Stimulated activated CD8-positive, alpha-beta memory T cell treated with anti-CD3 and anti-CD28 coated beads, Interleukin-12 subunit alpha, Interleukin-12 subunit beta, amount 100 ng/mL, for 1 hour (primary cell): ENCODE results near the gene MCF2L2.
A peak's percentile ranks its signal among the peaks of the same experiment; 100 is the strongest.
"Not testable (repeated sequence)": the region's sequence is repeated elsewhere in the genome, so short reads cannot be mapped to it uniquely, and the experiment has no call there.

Experiments used
- DNase-seq: peaks from one replicate; pipeline ENCODE4 v3.0.0-alpha.2; 2020; ENCODE audit warnings: low read depth

MCF2L2 gene

GRCh38 chr3:183428447-183429211 lies at the start of gene MCF2L2:
Gene MCF2L2, minus strand, starts transcription at chr3:183428619. Its CDS starts 642 bp downstream, at chr3:183427977.
- DNase-seq, result peak; percentile 44

DNA sequence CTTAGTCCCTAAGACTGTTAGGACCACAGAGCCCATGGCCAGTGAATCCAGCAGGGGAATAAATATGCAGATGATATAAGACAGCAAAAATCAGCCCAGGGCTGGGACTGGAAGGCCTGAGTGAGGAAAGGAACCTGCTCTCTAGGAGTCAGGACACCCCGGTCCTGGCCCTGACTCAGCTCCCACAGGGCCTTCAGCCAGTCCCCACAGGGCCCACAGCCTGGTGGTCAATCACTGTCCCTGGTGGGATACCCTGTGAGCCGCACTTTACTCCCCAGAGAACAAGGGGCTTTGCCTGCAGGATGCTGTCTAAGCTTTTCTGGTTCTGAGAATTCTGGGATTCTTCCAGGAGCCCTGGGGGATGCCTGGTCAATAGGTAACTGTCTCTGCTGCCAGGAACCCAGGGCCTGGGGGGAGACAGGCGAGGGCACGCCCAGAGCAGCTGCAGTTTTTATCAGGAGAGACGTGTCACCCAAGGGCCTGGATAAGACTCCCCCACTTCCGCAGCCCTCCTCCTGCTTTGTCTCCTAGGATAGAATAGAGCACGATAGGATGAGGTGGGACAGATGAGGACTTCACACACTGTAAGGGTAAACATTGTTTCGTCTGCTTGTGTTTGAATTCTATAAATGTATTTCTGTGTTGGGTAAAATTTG lies 49.5 kb upstream of the MCF2L2 start:
- DNase-seq, result no peak

- DNase-seq, result not testable (repeated sequence)
Measured at GRCh38 chr3:183475764-183476162, 47.3 kb upstream of the MCF2L2 start.

DNA sequence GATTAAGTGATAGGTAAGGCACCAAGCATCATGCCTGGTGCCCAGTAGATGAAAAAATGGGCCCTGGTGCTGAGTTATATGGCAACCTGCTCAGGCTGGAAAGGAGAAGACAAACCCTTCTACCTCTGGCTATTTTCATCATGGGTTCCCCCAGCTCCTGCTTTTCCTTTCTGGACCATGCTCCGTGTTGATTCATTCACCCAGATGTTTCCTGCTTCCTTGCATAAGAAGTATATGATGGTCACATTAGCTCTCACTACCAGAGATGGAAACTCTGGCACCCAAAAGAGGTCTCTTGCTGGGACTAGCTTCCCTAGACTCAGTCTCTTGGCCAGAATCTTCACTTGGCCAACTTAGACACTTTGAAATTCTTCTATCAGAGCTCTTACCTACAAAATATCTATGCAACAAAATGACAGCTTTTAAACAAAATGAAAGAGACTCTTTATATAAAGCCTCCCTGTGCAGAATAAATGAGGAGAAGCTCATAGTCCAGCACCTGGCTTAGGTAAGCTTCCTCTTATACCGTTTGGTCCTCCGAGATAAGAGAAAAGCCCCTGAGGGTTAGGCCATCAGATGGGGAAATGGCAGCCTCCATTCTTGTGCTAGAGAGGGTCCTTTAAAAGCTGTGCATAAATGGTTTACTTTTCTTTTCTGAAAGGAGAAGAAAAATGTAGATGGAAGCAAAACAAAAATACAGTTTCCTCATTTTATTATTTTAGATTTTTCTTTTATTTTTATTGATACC lies 46.8 kb upstream of the MCF2L2 start:
- DNase-seq, result no peak

- DNase-seq, result no peak
Measured at GRCh38 chr3:183473969-183474368, 45.5 kb upstream of the MCF2L2 start.

- DNase-seq, result no peak
Measured at GRCh38 chr3:183472155-183472554, 43.7 kb upstream of the MCF2L2 start.

- DNase-seq, result no peak
Measured at GRCh38 chr3:183468424-183468823, 40.0 kb upstream of the MCF2L2 start.

GRCh38 chr3:183466575-183466974 lies 38.2 kb upstream of the MCF2L2 start:
- no peak for DNase-seq

DNA sequence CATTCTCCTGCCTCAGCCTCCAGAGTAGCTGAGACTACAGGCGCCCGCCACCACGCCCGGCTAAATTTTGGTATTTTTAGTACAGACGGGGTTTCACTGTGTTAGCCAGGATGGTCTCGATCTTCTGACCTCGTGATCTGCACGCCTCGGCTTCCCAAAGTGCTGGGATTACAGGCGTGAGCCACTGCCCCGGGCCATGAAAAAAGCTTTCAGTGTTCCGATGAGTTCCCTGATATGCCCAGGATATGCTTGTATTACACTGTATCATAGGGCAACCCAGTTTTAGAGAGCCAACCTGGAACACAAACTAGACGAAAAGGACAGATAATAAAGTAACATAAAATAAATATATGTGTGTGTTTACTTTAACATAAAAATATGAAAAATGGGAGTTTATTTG lies 37.3 kb upstream of the MCF2L2 start:
- DNase-seq, result not testable (repeated sequence)

DNA sequence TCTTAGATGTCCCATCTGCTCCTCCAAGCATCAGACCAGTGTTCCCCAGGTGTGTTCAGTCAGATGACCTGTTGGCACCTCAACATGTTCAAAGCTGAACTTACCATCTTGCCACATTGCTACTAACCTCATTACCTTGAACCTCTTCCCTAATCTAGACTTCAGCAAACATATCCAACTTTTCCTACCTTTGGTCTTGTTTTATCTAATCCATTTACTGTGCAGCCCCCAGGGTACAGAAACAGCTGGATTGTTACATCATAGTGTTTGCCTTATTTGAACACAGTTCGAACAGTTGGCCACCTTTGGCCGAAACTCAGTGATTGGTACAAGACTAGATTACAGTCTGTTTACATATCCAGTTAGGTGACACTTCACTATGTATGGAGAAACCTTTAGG lies 36.1 kb upstream of the MCF2L2 start:
- no peak for DNase-seq

DNA sequence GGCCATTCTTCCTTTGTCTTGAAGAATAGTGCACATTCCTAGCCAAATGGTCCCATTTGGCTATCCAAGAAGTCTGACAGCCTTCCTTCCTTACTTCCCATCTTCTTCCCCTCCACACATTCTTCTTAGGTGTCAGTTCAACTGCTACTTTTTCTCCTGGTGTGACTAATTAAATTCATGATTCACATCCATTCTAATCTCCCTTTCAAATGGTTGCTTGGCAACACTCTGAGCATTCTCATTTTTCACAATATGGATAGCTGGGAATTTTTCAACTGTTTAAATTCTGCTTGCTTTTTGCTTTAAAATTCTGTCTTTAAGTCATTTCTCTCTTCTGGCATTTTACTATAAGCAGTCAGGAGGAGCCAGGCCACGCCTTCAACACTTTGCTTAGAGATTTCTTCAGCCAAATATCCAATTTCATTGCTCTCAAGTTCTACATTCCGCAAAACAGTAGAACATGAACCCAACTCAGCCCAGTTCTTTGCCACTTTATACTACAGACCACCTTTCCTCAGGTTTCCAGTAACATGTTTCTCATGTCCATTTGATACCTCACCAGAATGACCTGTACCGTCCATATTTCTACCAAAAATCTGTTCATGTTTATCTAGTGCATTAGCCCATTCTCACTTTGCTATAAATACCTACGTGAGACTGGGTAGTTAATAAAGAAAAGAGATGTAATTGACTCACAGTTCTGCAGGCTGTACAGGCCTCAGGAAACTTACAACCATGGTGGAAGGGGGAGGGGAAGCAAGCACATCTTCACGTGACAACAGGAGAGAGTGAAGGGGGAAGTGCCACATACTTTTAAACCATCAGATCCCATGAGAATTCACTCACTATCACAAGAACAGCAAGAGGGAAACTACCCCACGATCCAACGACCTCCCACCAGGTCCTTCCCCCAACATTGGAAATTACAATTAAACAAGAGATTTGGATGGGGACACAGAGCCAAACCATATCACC lies 31.9 kb upstream of the MCF2L2 start:
- DNase-seq, result no peak

DNA sequence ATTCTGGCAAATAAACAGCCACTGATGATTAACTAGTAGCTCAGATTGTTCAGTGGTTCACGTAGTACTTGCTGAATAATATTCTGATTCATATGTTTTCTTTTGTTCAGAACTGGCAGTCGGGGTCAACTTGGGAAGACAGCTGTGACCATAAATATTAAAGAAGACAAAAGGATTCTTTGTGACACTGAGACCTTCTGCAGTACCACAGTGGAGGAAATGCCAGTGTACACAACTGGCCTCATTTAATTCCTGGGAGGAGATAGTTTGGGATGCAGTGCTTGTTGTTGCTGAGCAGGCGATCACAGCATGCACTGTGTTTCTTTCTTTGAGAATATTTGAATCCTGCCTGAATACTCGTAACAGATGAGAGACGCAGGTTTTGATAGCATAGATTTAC lies 26.7 kb upstream of the MCF2L2 start:
- no peak for DNase-seq

- no peak for DNase-seq
Measured at GRCh38 chr3:183454064-183454463, 25.6 kb upstream of the MCF2L2 start.

- no peak for DNase-seq
Measured at GRCh38 chr3:183449791-183450190, 21.4 kb upstream of the MCF2L2 start.

GRCh38 chr3:183449391-183449790 lies 21.0 kb upstream of the MCF2L2 start:
- no peak for DNase-seq

DNA sequence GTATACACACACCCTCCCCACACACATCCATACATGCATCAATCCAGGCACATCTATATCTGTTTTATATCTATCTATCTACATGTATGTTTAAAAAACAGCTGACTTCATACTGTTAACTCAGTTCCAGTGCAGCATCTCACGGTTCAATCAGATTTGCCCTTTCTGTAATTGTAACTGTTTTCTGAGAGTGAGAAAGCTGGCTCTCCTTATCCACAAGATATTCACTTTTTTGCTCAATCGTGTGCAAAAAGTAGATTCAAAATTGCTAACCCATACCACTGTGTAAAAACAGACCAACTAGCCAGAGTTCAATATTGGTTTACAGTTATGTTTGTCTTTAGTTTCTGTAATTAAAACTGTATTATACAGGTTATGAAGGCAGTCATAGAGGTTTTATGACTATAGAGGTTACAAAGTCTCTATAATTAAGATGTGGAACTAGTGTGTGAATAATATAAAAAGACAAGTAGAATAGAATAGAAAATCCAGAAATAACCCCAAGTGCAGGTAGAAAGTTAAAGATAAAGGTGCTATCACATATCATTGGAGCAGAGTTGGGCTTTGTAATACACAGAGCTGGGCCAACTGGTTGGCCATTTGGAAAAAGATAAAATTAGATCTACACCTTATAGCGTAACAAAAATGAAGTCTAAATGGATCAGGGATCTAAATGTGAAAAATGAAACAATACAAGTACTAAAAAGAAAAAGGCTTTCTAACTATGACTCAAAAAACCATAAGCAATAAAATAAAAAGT lies 20.1 kb upstream of the MCF2L2 start:
- DNase-seq, result no peak

- DNase-seq, result peak; percentile 39
Measured at GRCh38 chr3:183447206-183448001, 19.0 kb upstream of the MCF2L2 start.

DNA sequence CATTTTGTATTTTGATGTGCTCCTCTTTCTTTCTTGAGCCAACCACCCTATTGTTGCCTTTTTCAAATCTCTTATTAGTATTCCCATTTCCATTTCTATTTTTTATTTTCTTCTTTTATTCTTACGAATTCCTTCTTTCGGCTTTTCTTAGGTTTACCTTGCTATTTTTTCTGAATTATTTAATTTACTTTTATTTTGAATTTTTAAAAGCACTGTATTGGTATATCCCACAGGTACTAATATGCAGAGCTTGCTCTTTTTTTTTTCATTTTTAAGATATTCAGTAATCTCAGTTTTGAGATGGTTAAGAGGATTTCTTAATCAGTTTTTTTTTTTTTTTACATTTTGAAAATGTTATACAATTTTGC lies 18.4 kb upstream of the MCF2L2 start:
- no peak for DNase-seq

DNA sequence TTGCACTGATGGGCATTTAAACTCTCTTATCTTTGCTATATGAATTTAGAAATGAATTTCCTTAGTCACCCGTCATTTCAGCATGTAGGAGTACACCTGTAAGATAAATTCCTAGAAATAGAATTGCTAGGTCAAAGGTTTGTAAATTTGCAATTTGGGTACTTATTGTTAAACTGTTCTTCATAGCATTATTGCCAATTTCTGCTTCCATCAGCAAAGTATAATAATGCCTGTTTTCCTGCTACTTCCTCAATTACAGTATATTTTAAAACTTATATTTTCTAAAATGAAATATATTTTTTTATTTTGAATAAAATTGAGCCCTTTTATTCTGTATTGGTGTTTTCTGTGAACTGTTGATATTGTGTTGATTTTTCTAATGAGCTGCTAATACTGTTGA lies 16.3 kb upstream of the MCF2L2 start:
- no peak for DNase-seq
